Tibial nerve (tissue), 4 donors: ENCODE results near the gene CELA3A. TPM values are rescaled to one million over a fixed set of nuclear protein-coding genes. Genes with fewer than 3 reads are reported as not detected.
"Not testable (repeated sequence)": the region's sequence is repeated elsewhere in the genome, so short reads cannot be mapped to it uniquely, and the experiment has no call there.

Experiments
- DNase-seq, 2 donors: peaks; one replicate each; pipeline ENCODE4 v3.0.0-alpha.2; 2019; ENCODE audit warnings: low spot score in 2 of 2
- H3K27ac ChIP-seq, 4 donors: fragments of 200-600 bp; sonication (generic) in 3 of 4; one replicate each; pipeline ENCODE4 v1.5.1; 2017 to 2019; ENCODE audit warnings: mild to moderate bottlenecking in 1 of 4
- H3K27me3 ChIP-seq, 2 donors: fragments of 200-600 bp; sonication (generic) in 1 of 2; one replicate each; pipeline versions ENCODE4 v1.5.1 to v1.6.0; 2017 to 2019
- H3K36me3 ChIP-seq, 3 donors: fragments of 200-600 bp; sonication (generic); one replicate each; pipeline ENCODE4 v1.5.1; 2018 to 2019
- H3K4me1 ChIP-seq, 4 donors: fragments of 200-600 bp; sonication (generic) in 3 of 4; one replicate each; pipeline ENCODE4 v1.5.1; 2017 to 2019
- H3K4me3 ChIP-seq, 4 donors: fragments of 200-600 bp; sonication (generic) in 3 of 4; one replicate each; pipeline ENCODE4 v1.5.1; 2017 to 2019; ENCODE audit warnings: mild to moderate bottlenecking in 1 of 4, moderate library complexity in 1 of 4
- H3K9me3 ChIP-seq, 4 donors: fragments of 200-600 bp; sonication (generic) in 3 of 4; one replicate each; pipeline ENCODE4 v1.5.1; 2017 to 2019
- EP300 ChIP-seq, 2 donors: sonication (generic); formaldehyde crosslinking; IDR thresholded peaks; one replicate each; pipeline ENCODE4 v1.6.1; 2017; ENCODE audit warnings: antibody characterized with exemption in 2 of 2, mild to moderate bottlenecking in 1 of 2
- POLR2A ChIP-seq, 2 donors: fragments of 450-650 bp; IDR thresholded peaks; one replicate each; pipeline ENCODE4 v1.6.1; 2017; ENCODE audit warnings: antibody characterized with exemption in 2 of 2, mild to moderate bottlenecking in 2 of 2, moderate library complexity in 2 of 2
- WGBS, 2 donors: methylation state at CpG; one replicate each; pipeline ENCODE4 v1.1.5; 2018; 5-methylcytosine and 5-hydroxymethylcytosine counted together
- total RNA-seq, 4 donors: library from RNA; depleted of rRNA; stranded (reverse); fragments of >200 nt; gene quantifications; one replicate each; pipeline ENCODE4 v1.1.0, GENCODE V29; 2016
- TF ChIP-seq, protein P1 (sequence below), 5 experiments: fragments of 200-600 bp in 3 of 5; fragments of 450-650 bp in 2 of 5; sonication (generic) in 3 of 5; IDR thresholded peaks; one replicate each; pipeline ENCODE4 v1.5.1; 2016 to 2019; ENCODE audit warnings: antibody characterized with exemption in 5 of 5, mild to moderate bottlenecking in 3 of 5, moderate library complexity in 2 of 5

CELA3A gene
- total RNA-seq, 4 donors from 2014 or later: 4.0 to 60.6 (median 6.0) TPM

- H3K4me3 ChIP-seq: no peak overlapping the region
- no peaks in the 10 kb centered on the region for H3K36me3 ChIP-seq
- no peak for DNase-seq
- no peaks in the 10 kb centered on the region for H3K27me3 ChIP-seq
- TF ChIP-seq POLR2A (IDR thresholded peaks at IDR 0.05) (no peak), EP300 (IDR thresholded peaks at IDR 0.05) (no peak)
- TF ChIP-seq, protein P1, sequence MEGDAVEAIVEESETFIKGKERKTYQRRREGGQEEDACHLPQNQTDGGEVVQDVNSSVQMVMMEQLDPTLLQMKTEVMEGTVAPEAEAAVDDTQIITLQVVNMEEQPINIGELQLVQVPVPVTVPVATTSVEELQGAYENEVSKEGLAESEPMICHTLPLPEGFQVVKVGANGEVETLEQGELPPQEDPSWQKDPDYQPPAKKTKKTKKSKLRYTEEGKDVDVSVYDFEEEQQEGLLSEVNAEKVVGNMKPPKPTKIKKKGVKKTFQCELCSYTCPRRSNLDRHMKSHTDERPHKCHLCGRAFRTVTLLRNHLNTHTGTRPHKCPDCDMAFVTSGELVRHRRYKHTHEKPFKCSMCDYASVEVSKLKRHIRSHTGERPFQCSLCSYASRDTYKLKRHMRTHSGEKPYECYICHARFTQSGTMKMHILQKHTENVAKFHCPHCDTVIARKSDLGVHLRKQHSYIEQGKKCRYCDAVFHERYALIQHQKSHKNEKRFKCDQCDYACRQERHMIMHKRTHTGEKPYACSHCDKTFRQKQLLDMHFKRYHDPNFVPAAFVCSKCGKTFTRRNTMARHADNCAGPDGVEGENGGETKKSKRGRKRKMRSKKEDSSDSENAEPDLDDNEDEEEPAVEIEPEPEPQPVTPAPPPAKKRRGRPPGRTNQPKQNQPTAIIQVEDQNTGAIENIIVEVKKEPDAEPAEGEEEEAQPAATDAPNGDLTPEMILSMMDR (IDR thresholded peaks at IDR 0.05): no peak
- no peak overlapping the region for H3K27ac ChIP-seq
- no peaks in the 10 kb centered on the region for H3K9me3 ChIP-seq
- peaks cover 0 to 5% (median 2%) of the 10 kb centered on the region in 4 donors for H3K4me1 ChIP-seq
- 73 to 75% methylated on average over 15 of the region's 15 CpGs for WGBS, 2 donors
These were observed 35.0 kb upstream of the CELA3A start for GRCh38 chr1:21966247-21967000.

- H3K4me1 ChIP-seq, H3K4me3 ChIP-seq, H3K27me3 ChIP-seq, H3K36me3 ChIP-seq, H3K27ac ChIP-seq, DNase-seq, H3K9me3 ChIP-seq: not testable (repeated sequence)
- WGBS, 2 donors: 89 to 95% methylated on average over 5 to 6 of the region's 6 CpGs
These were observed 34.2 kb upstream of the CELA3A start for GRCh38 chr1:21967216-21967615.

- not testable (repeated sequence) for DNase-seq, H3K27ac ChIP-seq, H3K27me3 ChIP-seq, H3K9me3 ChIP-seq, H3K4me1 ChIP-seq, H3K36me3 ChIP-seq, H3K4me3 ChIP-seq
- WGBS, 2 donors: 80 to 85% methylated on average over 5 of the region's 5 CpGs
These were observed 32.4 kb upstream of the CELA3A start for GRCh38 chr1:21969066-21969465.

DNA sequence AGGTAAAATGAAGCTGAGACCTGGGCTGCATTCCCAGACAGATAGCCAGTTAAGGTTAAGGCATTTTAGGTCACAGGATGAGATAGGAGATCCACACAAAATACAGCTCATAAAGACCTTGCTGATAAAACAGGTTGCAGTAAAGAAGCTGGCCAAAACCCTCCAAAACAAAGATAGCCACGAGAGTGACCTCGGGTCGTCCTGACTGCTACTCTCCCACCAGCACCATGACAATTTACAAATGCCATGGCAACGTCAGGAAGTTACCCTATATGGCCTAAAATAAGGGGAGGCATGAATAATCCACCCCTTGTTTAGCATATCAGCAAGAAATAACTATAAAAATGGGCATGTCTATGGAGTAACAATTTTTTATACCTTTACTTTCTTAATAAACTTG, 30.9 kb upstream of the CELA3A start:
- H3K27me3 ChIP-seq: not testable (repeated sequence)

GRCh38 chr1:21972973-21973441, 28.4 kb upstream of the CELA3A start:
- WGBS, 2 donors: 47 to 50% methylated on average over 2 of the region's 2 CpGs
- H3K4me3 ChIP-seq, DNase-seq, H3K27me3 ChIP-seq, H3K9me3 ChIP-seq, H3K27ac ChIP-seq, H3K4me1 ChIP-seq, H3K36me3 ChIP-seq: not testable (repeated sequence)

More for the DNA sequence above, 30.9 kb upstream of the CELA3A start:
- H3K36me3 ChIP-seq, H3K4me1 ChIP-seq, H3K9me3 ChIP-seq, H3K27ac ChIP-seq, DNase-seq, H3K4me3 ChIP-seq: not testable (repeated sequence)
- WGBS, 2 donors: 34 to 43% methylated on average over 4 of the region's 4 CpGs

GRCh38 chr1:21973948-21974347, 27.5 kb upstream of the CELA3A start:
- 77 to 81% methylated on average over 8 of the region's 8 CpGs for WGBS, 2 donors
- not testable (repeated sequence) for H3K4me3 ChIP-seq, H3K4me1 ChIP-seq, H3K9me3 ChIP-seq, DNase-seq, H3K27ac ChIP-seq, H3K27me3 ChIP-seq, H3K36me3 ChIP-seq

DNA sequence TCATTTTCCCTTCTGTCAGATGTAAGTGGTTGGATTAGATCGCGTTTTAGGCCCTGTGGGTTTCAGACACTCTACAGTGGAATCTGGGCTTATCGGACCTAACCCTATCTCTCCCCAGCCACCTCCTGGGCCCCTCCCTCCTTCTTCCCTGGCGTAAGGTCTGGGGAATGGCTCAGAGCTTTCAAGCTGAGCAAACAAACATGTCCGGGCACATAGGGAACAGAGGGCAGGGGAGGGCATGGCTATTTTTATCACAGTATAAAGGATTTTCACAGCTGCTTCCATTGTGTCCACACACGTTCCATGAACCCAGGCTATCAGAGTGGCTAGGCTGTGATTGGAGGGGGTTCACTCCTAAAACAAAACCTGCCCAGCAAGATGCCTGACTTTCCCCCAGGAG, 26.8 kb upstream of the CELA3A start:
- not testable (repeated sequence) for H3K36me3 ChIP-seq, H3K4me1 ChIP-seq, H3K4me3 ChIP-seq, H3K27ac ChIP-seq, H3K9me3 ChIP-seq, H3K27me3 ChIP-seq, DNase-seq
- WGBS, 2 donors: 45 to 50% methylated on average over 6 of the region's 6 CpGs

- not testable (repeated sequence) for H3K9me3 ChIP-seq, H3K4me3 ChIP-seq, H3K27ac ChIP-seq, H3K27me3 ChIP-seq, DNase-seq, H3K36me3 ChIP-seq, H3K4me1 ChIP-seq
- 81 to 86% methylated on average over 9 of the region's 9 CpGs for WGBS, 2 donors
These were observed 26.2 kb upstream of the CELA3A start for GRCh38 chr1:21975296-21975695.

DNA sequence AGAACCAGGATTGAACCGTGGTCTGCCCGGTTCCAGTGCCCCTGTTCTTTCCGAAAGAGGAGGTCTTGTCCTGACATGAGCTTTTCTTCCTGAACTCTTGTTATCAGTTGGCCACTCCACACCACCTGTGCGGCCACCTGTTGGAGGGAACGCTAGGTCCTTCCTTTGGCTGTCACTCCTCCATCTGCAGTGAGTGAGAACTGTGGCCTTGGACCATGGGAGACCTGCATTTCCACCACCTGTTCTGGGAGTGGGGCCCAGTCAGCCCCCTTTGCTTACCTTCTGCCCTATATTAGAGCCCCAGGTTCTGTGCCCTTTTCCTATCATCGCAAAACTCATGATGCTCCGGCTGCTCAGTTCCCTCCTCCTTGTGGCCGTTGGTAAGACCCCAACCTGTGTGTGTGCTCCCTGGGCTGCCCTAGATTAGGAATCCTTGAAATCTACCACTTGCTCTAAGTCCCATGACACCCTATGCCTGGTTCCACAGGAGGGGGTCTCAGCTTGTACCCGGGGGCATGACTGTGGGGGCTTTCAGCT, 24.7 kb upstream of the CELA3A start, which contains the start of gene CELA3B:
Gene CELA3B, plus strand, starts transcription at position 320 of the 537 bp plus-strand sequence. Its CDS starts 18 bp downstream, at position 338.
- H3K4me1 ChIP-seq, H3K9me3 ChIP-seq, DNase-seq, H3K36me3 ChIP-seq, H3K27ac ChIP-seq, H3K27me3 ChIP-seq, H3K4me3 ChIP-seq: not testable (repeated sequence)
- 85 to 90% methylated on average over 9 of the region's 9 CpGs for WGBS, 2 donors

DNA sequence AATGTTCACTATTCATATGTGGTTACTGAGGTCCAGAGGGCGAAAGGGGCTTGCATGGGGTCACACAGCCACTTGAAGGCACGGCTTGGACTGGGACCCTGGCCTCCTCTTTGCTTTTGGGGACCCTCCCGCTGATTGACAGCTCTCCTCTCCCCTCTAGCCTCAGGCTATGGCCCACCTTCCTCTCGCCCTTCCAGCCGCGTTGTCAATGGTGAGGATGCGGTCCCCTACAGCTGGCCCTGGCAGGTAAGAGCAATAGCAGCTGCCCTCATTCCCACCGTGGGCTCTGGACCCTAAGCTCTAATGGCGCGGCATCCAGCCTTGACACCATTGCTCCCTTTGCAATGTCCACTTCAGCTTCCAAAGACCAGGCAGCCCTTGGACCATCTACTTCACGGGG, 23.2 kb upstream of the CELA3A start:
- not testable (repeated sequence) for H3K4me3 ChIP-seq, H3K27me3 ChIP-seq, H3K4me1 ChIP-seq, DNase-seq, H3K9me3 ChIP-seq, H3K27ac ChIP-seq, H3K36me3 ChIP-seq
- WGBS, 2 donors: 83 to 87% methylated on average over 10 to 11 of the region's 11 CpGs

DNA sequence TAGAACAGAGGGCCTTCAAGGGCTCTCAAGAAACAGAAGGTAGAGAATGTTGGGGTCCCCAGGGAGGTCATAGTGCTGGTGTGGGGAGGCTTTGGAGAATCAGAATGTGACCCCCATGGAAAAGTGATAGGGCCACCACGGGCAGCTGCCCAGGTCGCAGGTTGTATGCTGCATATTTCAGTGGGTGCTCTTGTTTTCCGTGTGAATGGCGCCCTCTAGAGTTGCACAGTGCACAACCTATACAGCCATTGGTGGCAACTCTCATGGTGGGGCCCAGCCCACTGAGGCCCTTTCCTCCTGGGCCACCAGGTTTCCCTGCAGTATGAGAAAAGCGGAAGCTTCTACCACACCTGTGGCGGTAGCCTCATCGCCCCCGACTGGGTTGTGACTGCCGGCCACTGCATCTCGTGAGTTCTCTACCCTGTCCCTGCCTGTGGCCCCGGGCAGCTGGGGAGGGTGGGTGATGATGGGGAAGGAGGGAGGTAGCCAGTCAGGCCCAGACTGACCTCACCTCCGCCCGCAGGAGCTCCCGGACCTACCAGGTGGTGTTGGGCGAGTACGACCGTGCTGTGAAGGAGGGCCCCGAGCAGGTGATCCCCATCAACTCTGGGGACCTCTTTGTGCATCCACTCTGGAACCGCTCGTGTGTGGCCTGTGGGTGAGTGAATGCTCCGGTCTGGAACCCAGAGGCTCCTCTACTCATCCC, 20.8 kb upstream of the CELA3A start:
- not testable (repeated sequence) for H3K27ac ChIP-seq, H3K36me3 ChIP-seq, H3K27me3 ChIP-seq, DNase-seq, H3K4me1 ChIP-seq, H3K9me3 ChIP-seq, H3K4me3 ChIP-seq
- WGBS, 2 donors: 71 to 72% methylated on average over 16 to 17 of the region's 21 CpGs

GRCh38 chr1:21981253-21981652, 20.2 kb upstream of the CELA3A start:
- H3K4me1 ChIP-seq, H3K27me3 ChIP-seq, H3K27ac ChIP-seq, H3K36me3 ChIP-seq, H3K4me3 ChIP-seq, DNase-seq, H3K9me3 ChIP-seq: not testable (repeated sequence)
- WGBS, 2 donors: 92% methylated on average over 2 of the region's 4 CpGs; no CpG with 5 or more reads in 1 of the 2 donors
